H9 (cell line): ENCODE results near the gene GRB2. TPM values are rescaled to one million over a fixed set of nuclear protein-coding genes. Genes with fewer than 3 reads are reported as not detected.

Source experiments
- DNase-seq: peaks from one replicate; pipeline ENCODE4 v3.0.0-alpha.2; 2017
- H2AFZ ChIP-seq: one replicate; pipeline ENCODE4 v1.6.1; 2013; ENCODE audit warnings: mild to moderate bottlenecking, low read length, control low read depth, moderate library complexity
- H2AK5ac ChIP-seq: 2 replicates; pipeline ENCODE4 v1.6.1; 2013; ENCODE audit warnings: low read length, control low read depth, mixed read lengths; ENCODE audit not compliant: insufficient read length
- H2BK120ac ChIP-seq: one replicate; pipeline ENCODE4 v1.6.1; 2013; ENCODE audit warnings: low read depth, mild to moderate bottlenecking, low read length, control low read depth, inconsistent platforms; ENCODE audit not compliant: poor library complexity, severe bottlenecking
- H2BK12ac ChIP-seq: 2 replicates; pipeline ENCODE4 v1.6.1; 2013; ENCODE audit warnings: low read length, control low read depth, mixed read lengths, low read depth; ENCODE audit not compliant: insufficient read length
- H2BK15ac ChIP-seq: 2 replicates; pipeline ENCODE4 v1.6.1; 2013; ENCODE audit warnings: low read depth, low read length, control low read depth
- H2BK20ac ChIP-seq: one replicate; pipeline ENCODE4 v1.6.1; 2013; ENCODE audit warnings: low read depth, mild to moderate bottlenecking, low read length, control low read depth, inconsistent platforms; ENCODE audit not compliant: poor library complexity, severe bottlenecking
- H2BK5ac ChIP-seq: 2 replicates; pipeline ENCODE4 v1.6.1; 2013; ENCODE audit warnings: low read length, control low read depth, mixed read lengths; ENCODE audit not compliant: insufficient read length
- H3K14ac ChIP-seq: 2 replicates; pipeline ENCODE4 v1.6.1; 2013; ENCODE audit warnings: low read length, control low read depth; ENCODE audit not compliant: insufficient read depth
- H3K18ac ChIP-seq: 2 replicates; pipeline ENCODE4 v1.6.1; 2013; ENCODE audit warnings: low read depth, mild to moderate bottlenecking, mixed read lengths, low read length, control low read depth; ENCODE audit not compliant: insufficient read length
- H3K23ac ChIP-seq: 2 replicates; pipeline ENCODE4 v1.6.1; 2013; ENCODE audit warnings: low read length, control low read depth, mixed read lengths, low read depth; ENCODE audit not compliant: insufficient read length
- H3K23me2 ChIP-seq: 2 replicates; pipeline ENCODE4 v1.6.1; 2013; ENCODE audit warnings: low read depth, mild to moderate bottlenecking, mixed read lengths, low read length, control low read depth; ENCODE audit not compliant: insufficient read length, poor library complexity, severe bottlenecking
- H3K27ac ChIP-seq: 2 replicates; pipeline ENCODE4 v1.5.1; 2013; ENCODE audit warnings: low read length, control low read depth, mixed read lengths, low read depth; ENCODE audit not compliant: insufficient read length
- H3K27me3 ChIP-seq: 2 replicates; pipeline ENCODE4 v1.6.1; 2013; ENCODE audit warnings: low read length, control low read depth, inconsistent platforms; ENCODE audit not compliant: insufficient read depth
- H3K4ac ChIP-seq: 2 replicates; pipeline ENCODE4 v1.6.1; 2013; ENCODE audit warnings: low read depth, mild to moderate bottlenecking, control low read depth, inconsistent platforms, low read length, moderate library complexity
- H3K4me1 ChIP-seq: 2 replicates; pipeline ENCODE4 v1.6.1; 2013; ENCODE audit warnings: low read length, control low read depth, inconsistent platforms; ENCODE audit not compliant: insufficient read depth
- H3K4me2 ChIP-seq: 2 replicates; pipeline ENCODE4 v1.6.1; 2013; ENCODE audit warnings: low read length, control low read depth, mixed read lengths; ENCODE audit not compliant: insufficient read length, insufficient read depth
- H3K56ac ChIP-seq: 2 replicates; pipeline ENCODE4 v1.6.1; 2013; ENCODE audit warnings: low read depth, mild to moderate bottlenecking, mixed read lengths, low read length, control low read depth; ENCODE audit not compliant: insufficient read length
- H3K79me1 ChIP-seq: 2 replicates; pipeline ENCODE4 v1.6.1; 2013; ENCODE audit warnings: low read depth, mild to moderate bottlenecking, moderate library complexity, low read length, control low read depth, inconsistent platforms; ENCODE audit not compliant: insufficient read depth, poor library complexity, severe bottlenecking
- H3K79me2 ChIP-seq: 2 replicates; pipeline ENCODE4 v1.6.1; 2013; ENCODE audit warnings: low read length, control low read depth, inconsistent platforms; ENCODE audit not compliant: insufficient read depth
- H3K9ac ChIP-seq: 2 replicates; pipeline ENCODE4 v1.6.1; 2013; ENCODE audit warnings: low read length, control low read depth, mixed read lengths; ENCODE audit not compliant: insufficient read length; ENCODE audit errors: extremely low read depth
- H3K9me3 ChIP-seq: one replicate; pipeline ENCODE4 v1.6.1; 2013; ENCODE audit warnings: low read depth, low read length, inconsistent platforms; ENCODE audit not compliant: control insufficient read depth
- H3T11ph ChIP-seq: one replicate; pipeline ENCODE4 v1.6.1; 2013; ENCODE audit warnings: mild to moderate bottlenecking, low read length, control low read depth, inconsistent platforms
- H4K20me1 ChIP-seq: one replicate; pipeline ENCODE4 v1.6.1; 2013; ENCODE audit not compliant: control insufficient read depth, insufficient read length, insufficient read depth
- H4K5ac ChIP-seq: 2 replicates; pipeline ENCODE4 v1.6.1; 2013; ENCODE audit warnings: low read depth, mild to moderate bottlenecking, mixed read lengths, low read length, control low read depth; ENCODE audit not compliant: insufficient read length
- H4K8ac ChIP-seq: replicated peaks from 2 replicates; pipeline ENCODE4 v1.6.1; 2013; ENCODE audit warnings: low read length, control low read depth, mixed read lengths, low read depth; ENCODE audit not compliant: insufficient read length
- H4K91ac ChIP-seq: 2 replicates; pipeline ENCODE4 v1.6.1; 2013; ENCODE audit warnings: low read depth, mild to moderate bottlenecking, moderate library complexity, mixed read lengths, low read length, control low read depth; ENCODE audit not compliant: insufficient read length
- H3K27ac Mint-ChIP-seq, 3 experiments: 2 replicates in 2 of 3; 3 replicates in 1 of 3; pipeline ENCODE4 v1.8.0; 2020 to 2021; ENCODE audit warnings: mixed read lengths in 3 of 3, mild to moderate bottlenecking in 1 of 3, moderate library complexity in 1 of 3
- H3K27me3 Mint-ChIP-seq: 2 replicates; pipeline ENCODE4 v1.8.0; 2021; ENCODE audit warnings: low read depth, mild to moderate bottlenecking, moderate library complexity, mixed read lengths
- H3K36me3 Mint-ChIP-seq, 3 experiments: 2 replicates in 2 of 3; 3 replicates in 1 of 3; pipeline ENCODE4 v1.8.0; 2020 to 2021; ENCODE audit warnings: low read depth in 3 of 3, mixed read lengths in 3 of 3; ENCODE audit not compliant: insufficient read depth in 1 of 3
- H3K4me1 Mint-ChIP-seq, 2 experiments: 2 replicates each; pipeline ENCODE4 v1.8.0; 2020; ENCODE audit warnings: mixed read lengths in 2 of 2
- H3K4me3 Mint-ChIP-seq, 2 experiments: 2 replicates in 1 of 2; 3 replicates in 1 of 2; pipeline ENCODE4 v1.8.0; 2020 to 2021; ENCODE audit warnings: mild to moderate bottlenecking in 2 of 2, mixed read lengths in 2 of 2, moderate library complexity in 1 of 2
- H3K9me3 Mint-ChIP-seq, 2 experiments: 2 replicates in 1 of 2; 3 replicates in 1 of 2; pipeline ENCODE4 v1.8.0; 2020; ENCODE audit warnings: mild to moderate bottlenecking in 2 of 2, mixed read lengths in 2 of 2, moderate library complexity in 1 of 2
- WGBS: extraction: QIAGEN DNeasy Blood & Tissue Kit; methylation state at CpG from one replicate; pipeline ENCODE4 v1.1.7; 2013; ENCODE audit warnings: missing lambda C conversion rate, low lambda C conversion rate, mixed read lengths; ENCODE audit not compliant: insufficient read length; ENCODE audit errors: extremely low coverage; 5-methylcytosine and 5-hydroxymethylcytosine counted together
- total RNA-seq: library from RNA; stranded (reverse); gene quantifications from 2 replicates; pipeline ENCODE4 v1.2.1, GENCODE V29; 2021
- TF ChIP-seq, protein P1 (sequence below): fragments of 200-600 bp; sonication (generic); conservative IDR thresholded peaks from 3 replicates; pipeline ENCODE4 v1.8.0; 2021; ENCODE audit warnings: antibody characterized with exemption, mild to moderate bottlenecking

Gene GRB2
- total RNA-seq, 1 experiment from 2014 or later = 91.7 TPM

GRCh38 chr17:75316253-75316652, 89.2 kb downstream of the GRB2 start:
- H2BK5ac ChIP-seq = no peak overlapping the region
- no peaks in the 10 kb centered on the region for H4K20me1 ChIP-seq
- no peak overlapping the region for H4K91ac ChIP-seq
- no peaks in the 10 kb centered on the region; the same call in 1 of the 2 replicates for H3K27me3 ChIP-seq
- peak overlapping the region in 2 of 3 experiments; percentile 77 to 89; a peak in 4 of 7 replicates for H3K27ac Mint-ChIP-seq
- no peak overlapping the region for H3K4me3 Mint-ChIP-seq
- peaks cover 11 to 12% of the 10 kb centered on the region in 2 experiments for H3K4me1 Mint-ChIP-seq
- H2BK12ac ChIP-seq = no peak overlapping the region
- no peaks in the 10 kb centered on the region for H3K9me3 ChIP-seq
- H3K14ac ChIP-seq = no peak overlapping the region; the same call in 1 of the 2 replicates
- H3K9me3 Mint-ChIP-seq = no peaks in the 10 kb centered on the region
- H3K79me1 ChIP-seq = no peaks in the 10 kb centered on the region
- no peaks in the 10 kb centered on the region for H3K79me2 ChIP-seq
- H3K56ac ChIP-seq = no peak overlapping the region
- H3K27ac ChIP-seq = no peak overlapping the region
- no peak overlapping the region for H3K18ac ChIP-seq
- H4K5ac ChIP-seq = no peak overlapping the region
- H2AFZ ChIP-seq = no peak overlapping the region
- H3K23me2 ChIP-seq = no peaks in the 10 kb centered on the region
- H3K4me1 ChIP-seq = no peaks in the 10 kb centered on the region
- H4K8ac ChIP-seq = no peak overlapping the region
- H2BK20ac ChIP-seq = no peak overlapping the region
- H2AK5ac ChIP-seq = no peak overlapping the region
- DNase-seq = no peak
- H3K27me3 Mint-ChIP-seq = no peaks in the 10 kb centered on the region
- TF ChIP-seq, protein P1, sequence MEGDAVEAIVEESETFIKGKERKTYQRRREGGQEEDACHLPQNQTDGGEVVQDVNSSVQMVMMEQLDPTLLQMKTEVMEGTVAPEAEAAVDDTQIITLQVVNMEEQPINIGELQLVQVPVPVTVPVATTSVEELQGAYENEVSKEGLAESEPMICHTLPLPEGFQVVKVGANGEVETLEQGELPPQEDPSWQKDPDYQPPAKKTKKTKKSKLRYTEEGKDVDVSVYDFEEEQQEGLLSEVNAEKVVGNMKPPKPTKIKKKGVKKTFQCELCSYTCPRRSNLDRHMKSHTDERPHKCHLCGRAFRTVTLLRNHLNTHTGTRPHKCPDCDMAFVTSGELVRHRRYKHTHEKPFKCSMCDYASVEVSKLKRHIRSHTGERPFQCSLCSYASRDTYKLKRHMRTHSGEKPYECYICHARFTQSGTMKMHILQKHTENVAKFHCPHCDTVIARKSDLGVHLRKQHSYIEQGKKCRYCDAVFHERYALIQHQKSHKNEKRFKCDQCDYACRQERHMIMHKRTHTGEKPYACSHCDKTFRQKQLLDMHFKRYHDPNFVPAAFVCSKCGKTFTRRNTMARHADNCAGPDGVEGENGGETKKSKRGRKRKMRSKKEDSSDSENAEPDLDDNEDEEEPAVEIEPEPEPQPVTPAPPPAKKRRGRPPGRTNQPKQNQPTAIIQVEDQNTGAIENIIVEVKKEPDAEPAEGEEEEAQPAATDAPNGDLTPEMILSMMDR = no peak
- no peak overlapping the region for H3K23ac ChIP-seq
- no peak overlapping the region for H3K9ac ChIP-seq
- no CpG with 5 or more reads among the region's 5 CpGs for WGBS
- no peak overlapping the region for H3K4ac ChIP-seq
- peaks cover 10 to 22% (median 16%) of the 10 kb centered on the region in 3 experiments; a peak in 6 of 7 replicates for H3K36me3 Mint-ChIP-seq
- no peak overlapping the region for H2BK15ac ChIP-seq
- H3T11ph ChIP-seq = no peak overlapping the region
- H3K4me2 ChIP-seq = no peak overlapping the region
- no peak overlapping the region for H2BK120ac ChIP-seq
